H1 (cell line): ENCODE data around the gene KCNJ18. TPM values are rescaled to one million over a fixed set of nuclear protein-coding genes. Genes with fewer than 3 reads are reported as not detected.
"Not testable (repeated sequence)": the region's sequence is repeated elsewhere in the genome, so short reads cannot be mapped to it uniquely, and the experiment has no call there.

Experiments
- CTCF ChIA-PET: fragments of 300-600 bp; sonication (Branson Sonifier 250); formaldehyde crosslinking; loops from one replicate; lab custom pipeline; 2021; ENCODE audit not compliant: partially characterized antibody; lab: Charles Lee
- POLR2A ChIA-PET: fragments of 300-600 bp; sonication (Branson Sonifier 250); formaldehyde crosslinking; loops from one replicate; lab custom pipeline; 2021; ENCODE audit warnings: inconsistent platforms; ENCODE audit not compliant: partially characterized antibody; lab: Charles Lee
- DNase-seq, 2 experiments: peaks; one replicate each; pipeline versions ENCODE4 v3.0.0 to v3.0.0-alpha.2; 2010 to 2022; ENCODE audit warnings: low spot score in 2 of 2, low read depth in 1 of 2, mixed read lengths in 1 of 2
- FAIRE-seq: peaks from 2 replicates; lab custom pipeline; 2011; peaks lifted over from hg19 to GRCh38; lab: Jason Lieb, UNC
- H2AFZ ChIP-seq: 2 replicates; pipeline ENCODE4 v1.8.1; 2012; ENCODE audit warnings: low read length, inconsistent platforms
- H2AK5ac ChIP-seq: 2 replicates; pipeline ENCODE4 v1.6.1; 2013; ENCODE audit warnings: low read depth, low read length
- H2BK120ac ChIP-seq: replicated peaks from 2 replicates; pipeline ENCODE3; 2013; ENCODE audit warnings: low read depth, low read length, inconsistent platforms
- H2BK12ac ChIP-seq: 2 replicates; pipeline ENCODE4 v1.6.1; 2013; ENCODE audit warnings: low read depth, low read length
- H2BK15ac ChIP-seq: 2 replicates; pipeline ENCODE4 v1.6.1; 2013; ENCODE audit warnings: low read length
- H2BK20ac ChIP-seq: 2 replicates; pipeline ENCODE4 v1.6.1; 2013; ENCODE audit warnings: low read length
- H2BK5ac ChIP-seq: 2 replicates; pipeline ENCODE4 v1.6.1; 2013; ENCODE audit warnings: low read depth, low read length
- H3K14ac ChIP-seq: 2 replicates; pipeline ENCODE4 v1.6.1; 2013; ENCODE audit warnings: inconsistent platforms; ENCODE audit not compliant: insufficient read length
- H3K18ac ChIP-seq: 2 replicates; pipeline ENCODE4 v1.6.1; 2013; ENCODE audit warnings: low read length; ENCODE audit errors: extremely low read depth
- H3K23ac ChIP-seq: 2 replicates; pipeline ENCODE4 v1.6.1; 2013; ENCODE audit warnings: inconsistent platforms; ENCODE audit not compliant: insufficient read length
- H3K23me2 ChIP-seq: 2 replicates; pipeline ENCODE4 v1.6.1; 2013; ENCODE audit warnings: low read depth, low read length
- H3K27ac ChIP-seq: 2 replicates; pipeline ENCODE4 v1.6.1; 2011; ENCODE audit warnings: low read depth, low read length, inconsistent platforms
- H3K27me3 ChIP-seq, 4 experiments: replicated peaks in 1 of 4; 1 replicate in 1 of 4; 2 replicates in 3 of 4; pipeline versions ENCODE4 v1.6.1 to v1.8.1; 2011 to 2013; ENCODE audit warnings: low read length in 3 of 4, mild to moderate bottlenecking in 3 of 4, inconsistent platforms in 2 of 4, mixed read lengths in 2 of 4, moderate library complexity in 1 of 4; ENCODE audit not compliant: control insufficient read depth in 3 of 4, insufficient read depth in 3 of 4; ENCODE audit errors: extremely low read depth in 1 of 4
- H3K36me3 ChIP-seq, 4 experiments: 2 replicates each; pipeline versions ENCODE4 v1.6.1 to v1.8.1; 2011 to 2013; ENCODE audit warnings: mild to moderate bottlenecking in 4 of 4, low read length in 3 of 4, moderate library complexity in 2 of 4, control low read depth in 1 of 4, inconsistent platforms in 1 of 4; ENCODE audit not compliant: insufficient read depth in 4 of 4, control insufficient read depth in 2 of 4
- H3K4ac ChIP-seq: replicated peaks from 2 replicates; pipeline ENCODE3; 2013; ENCODE audit warnings: low read length, low read depth, mixed read lengths, inconsistent platforms; ENCODE audit not compliant: insufficient read length
- H3K4me1 ChIP-seq, 4 experiments: replicated peaks in 1 of 4; 1 replicate in 1 of 4; 2 replicates in 3 of 4; pipeline versions ENCODE4 v1.6.1 to v1.8.1; 2011 to 2013; ENCODE audit warnings: low read length in 3 of 4, inconsistent platforms in 2 of 4, mixed read lengths in 1 of 4; ENCODE audit not compliant: insufficient read depth in 4 of 4, control insufficient read depth in 3 of 4
- H3K4me2 ChIP-seq, 2 experiments: 2 replicates each; pipeline versions ENCODE4 v1.6.1 to v1.8.1; 2011 to 2013; ENCODE audit warnings: low read depth in 2 of 2, low read length in 2 of 2, control low read depth in 1 of 2, inconsistent platforms in 1 of 2, mild to moderate bottlenecking in 1 of 2; ENCODE audit not compliant: insufficient read depth in 1 of 2
- H3K4me3 ChIP-seq, 4 experiments: fragments of 200-600, 300-600 bp in 1 of 4; sonication (generic), shearing (Covaris generic), sonication (Bioruptor Twin) in 1 of 4; 2 replicates each; pipeline versions ENCODE4 v1.5.1 to v1.8.1; 2011 to 2016; ENCODE audit warnings: low read length in 4 of 4, low read depth in 3 of 4, control low read depth in 2 of 4, inconsistent platforms in 2 of 4, mild to moderate bottlenecking in 2 of 4, mixed read lengths in 1 of 4, moderate library complexity in 1 of 4; ENCODE audit not compliant: insufficient read depth in 2 of 4; ENCODE audit errors: extremely low read depth in 1 of 4
- H3K56ac ChIP-seq: replicated peaks from 2 replicates; pipeline ENCODE3; 2013; ENCODE audit warnings: low read depth, mild to moderate bottlenecking, mixed read lengths, low read length, inconsistent platforms; ENCODE audit not compliant: insufficient read length
- H3K79me1 ChIP-seq: 2 replicates; pipeline ENCODE4 v1.6.1; 2013; ENCODE audit warnings: low read depth, low read length, control low read depth
- H3K79me2 ChIP-seq, 2 experiments: 2 replicates each; pipeline versions ENCODE4 v1.6.1 to v1.8.1; 2012 to 2013; ENCODE audit warnings: low read length in 2 of 2, mild to moderate bottlenecking in 2 of 2, inconsistent platforms in 1 of 2; ENCODE audit not compliant: insufficient read depth in 2 of 2, control insufficient read depth in 1 of 2
- H3K9ac ChIP-seq, 4 experiments: replicated peaks in 1 of 4; 1 replicate in 1 of 4; 2 replicates in 3 of 4; pipeline versions ENCODE4 v1.6.1 to v1.8.1; 2011 to 2013; ENCODE audit warnings: low read depth in 3 of 4, low read length in 3 of 4, control low read depth in 2 of 4, mild to moderate bottlenecking in 2 of 4, moderate library complexity in 2 of 4, inconsistent platforms in 1 of 4; ENCODE audit errors: extremely low read depth in 1 of 4
- H3K9me3 ChIP-seq, 2 experiments: 2 replicates each; pipeline versions ENCODE4 v1.6.1 to v1.8.1; 2012 to 2013; ENCODE audit warnings: mild to moderate bottlenecking in 2 of 2, moderate library complexity in 2 of 2, control low read depth in 1 of 2, inconsistent platforms in 1 of 2, low read depth in 1 of 2, low read length in 1 of 2, mixed read lengths in 1 of 2; ENCODE audit not compliant: insufficient read depth in 2 of 2
- H4K20me1 ChIP-seq, 2 experiments: replicated peaks in 1 of 2; 2 replicates each; pipeline versions ENCODE3 to v1.8.1; 2011 to 2013; ENCODE audit warnings: inconsistent platforms in 2 of 2, low read length in 2 of 2, mild to moderate bottlenecking in 1 of 2; ENCODE audit not compliant: insufficient read depth in 2 of 2, control insufficient read depth in 1 of 2
- H4K5ac ChIP-seq: 2 replicates; pipeline ENCODE4 v1.6.1; 2013; ENCODE audit warnings: low read length, low read depth, mixed read lengths, inconsistent platforms; ENCODE audit not compliant: insufficient read length
- H4K8ac ChIP-seq: 2 replicates; pipeline ENCODE4 v1.8.0; 2013; ENCODE audit warnings: mild to moderate bottlenecking, moderate library complexity, low read length, inconsistent platforms; ENCODE audit not compliant: insufficient read depth; ENCODE audit errors: extremely low read depth
- H4K91ac ChIP-seq: replicated peaks from 2 replicates; pipeline ENCODE3; 2013; ENCODE audit warnings: low read length, mixed read lengths, inconsistent platforms; ENCODE audit not compliant: insufficient read length
- WGBS, 2 experiments: shearing (Covaris generic) in 1 of 2; methylation state at CpG; one replicate each; pipeline versions ENCODE4 v1.1.6 to v1.1.7; 2013 to 2015; ENCODE audit warnings: low lambda C conversion rate in 2 of 2, mixed read lengths in 2 of 2, inconsistent platforms in 1 of 2, low coverage in 1 of 2, missing lambda C conversion rate in 1 of 2; ENCODE audit not compliant: insufficient replicate concordance in 2 of 2, insufficient coverage in 1 of 2, insufficient read length in 1 of 2; ENCODE audit errors: extremely low coverage in 1 of 2, missing lambda C conversion rate in 1 of 2; 5-methylcytosine and 5-hydroxymethylcytosine counted together
- polyA plus RNA-seq, 7 experiments: library from polyadenylated mRNA; depleted of rRNA in 3 of 7; stranded (reverse) in 5 of 7; unstranded in 2 of 7; fragments of >200 nt in 5 of 7; fragments of 200-250 nt in 2 of 7; gene quantifications; 1 replicate in 5 of 7; 2 replicates in 1 of 7; 4 replicates in 1 of 7; pipeline versions ENCODE4 v1.2.1 to v1.2.3, GENCODE V29; 2011 to 2013; ENCODE audit warnings: missing spikeins in 2 of 7, mixed read lengths in 2 of 7
- total RNA-seq: library from RNA; stranded (reverse); fragmentation: NEBNext Ultra II Directional; extraction: Animal tissue kit (Norgen Biotek cat#: 25700); gene quantifications from 2 replicates; pipeline ENCODE4 v1.2.1, GENCODE V29; 2021

Gene KCNJ18
- total and polyA plus RNA-seq, 2 of the 8 experiments (the other 6 are each of a cell fraction or from before 2014, with no cell fraction given): not detected

- H2BK20ac ChIP-seq, H2BK120ac ChIP-seq, H2AK5ac ChIP-seq, H3K36me3 ChIP-seq, H3K4me3 ChIP-seq, H3K79me1 ChIP-seq, H3K9ac ChIP-seq, H4K20me1 ChIP-seq, H3K18ac ChIP-seq, H4K5ac ChIP-seq, CTCF ChIA-PET, H3K14ac ChIP-seq, H4K8ac ChIP-seq, H2BK5ac ChIP-seq, H3K23ac ChIP-seq, H3K4me2 ChIP-seq, H3K27me3 ChIP-seq, H4K91ac ChIP-seq, H3K4me1 ChIP-seq, H3K56ac ChIP-seq, H3K27ac ChIP-seq, H3K23me2 ChIP-seq, H2AFZ ChIP-seq, H3K4ac ChIP-seq, DNase-seq, FAIRE-seq, H3K79me2 ChIP-seq, H2BK12ac ChIP-seq, POLR2A ChIA-PET, H2BK15ac ChIP-seq: not testable (repeated sequence)
- WGBS, 2 experiments: 61 to 99% methylated on average over 5 to 7 of the region's 7 CpGs
- H3K9me3 ChIP-seq: peaks cover 36 to 67% of the 10 kb centered on the region in 2 experiments
These were observed 28.5 kb upstream of the KCNJ18 start for GRCh38 chr17:21663614-21664474.

GRCh38 chr17:21665171-21665570 lies 27.2 kb upstream of the KCNJ18 start:
- H4K8ac ChIP-seq, H3K56ac ChIP-seq, H3K4me2 ChIP-seq, H2BK12ac ChIP-seq, POLR2A ChIA-PET, H3K79me2 ChIP-seq, H3K23me2 ChIP-seq, H3K4ac ChIP-seq, H3K79me1 ChIP-seq, DNase-seq, H2BK20ac ChIP-seq, H3K4me1 ChIP-seq, H2AFZ ChIP-seq, CTCF ChIA-PET, H3K27ac ChIP-seq, H2AK5ac ChIP-seq, FAIRE-seq, H4K91ac ChIP-seq, H2BK120ac ChIP-seq, H4K20me1 ChIP-seq, H2BK15ac ChIP-seq, H3K23ac ChIP-seq, H3K14ac ChIP-seq, H3K9ac ChIP-seq, H4K5ac ChIP-seq, H2BK5ac ChIP-seq, H3K27me3 ChIP-seq, H3K4me3 ChIP-seq, H3K36me3 ChIP-seq, H3K18ac ChIP-seq: not testable (repeated sequence)
- WGBS, 2 experiments: 78% methylated on average over 1 of the region's 1 CpG; no CpG with 5 or more reads in 1 of the 2 experiments
- peaks cover 39 to 75% of the 10 kb centered on the region in 2 experiments for H3K9me3 ChIP-seq
